MCF 10A (cell line): ENCODE measurements around the gene PRRX1. TPM values are rescaled to one million over a fixed set of nuclear protein-coding genes. Genes with fewer than 3 reads are reported as not detected.

Experiments used
- BruUV-seq: library from RNA; stranded (reverse); fragments of 400-500 nt; replicated peaks from 2 replicates; lab custom pipeline; 2021; lab: Mats Ljungman, UMichigan
- CTCF ChIA-PET: fragments of 300-600 bp; sonication (Branson Sonifier 250); formaldehyde crosslinking; extraction: SDS; loops from one replicate; lab custom pipeline; 2021; ENCODE audit warnings: antibody characterized with exemption, inconsistent platforms; lab: Yijun Ruan, JAX
- POLR2A ChIA-PET: fragments of 300-600, 350-650 bp; sonication (Branson Sonifier 250); formaldehyde crosslinking; extraction: SDS; loops from one replicate; lab custom pipeline; 2020; ENCODE audit warnings: antibody characterized with exemption, inconsistent platforms; lab: Yijun Ruan, JAX
- DNase-seq: peaks from one replicate; pipeline ENCODE4 v3.0.0-alpha.2; 2018; ENCODE audit not compliant: unreplicated experiment
- H3K27ac Mint-ChIP-seq: one replicate; pipeline ENCODE4 v1.8.0; 2022; ENCODE audit warnings: mild to moderate bottlenecking, low read depth, mixed read lengths; ENCODE audit not compliant: unreplicated experiment
- H3K27me3 Mint-ChIP-seq: one replicate; pipeline ENCODE4 v1.8.0; 2022; ENCODE audit warnings: mixed read lengths; ENCODE audit not compliant: insufficient read depth, unreplicated experiment
- H3K36me3 Mint-ChIP-seq: one replicate; pipeline ENCODE4 v1.8.0; 2022; ENCODE audit warnings: mild to moderate bottlenecking, moderate library complexity, mixed read lengths; ENCODE audit not compliant: insufficient read depth, unreplicated experiment
- H3K4me1 Mint-ChIP-seq: one replicate; pipeline ENCODE4 v1.8.0; 2022; ENCODE audit warnings: mixed read lengths; ENCODE audit not compliant: insufficient read depth, unreplicated experiment
- H3K4me3 Mint-ChIP-seq: one replicate; pipeline ENCODE4 v1.8.0; 2022; ENCODE audit warnings: mild to moderate bottlenecking, moderate library complexity, mixed read lengths; ENCODE audit not compliant: unreplicated experiment
- H3K9me3 Mint-ChIP-seq: one replicate; pipeline ENCODE4 v1.8.0; 2022; ENCODE audit warnings: mixed read lengths; ENCODE audit not compliant: unreplicated experiment
- intact Hi-C: fragments of 100-400 bp; cut with micrococcal nuclease; formaldehyde crosslinking; loops from 2 replicates; pipeline ENCODE4 v1.14.1; 2022
- total RNA-seq: library from RNA; stranded (reverse); gene quantifications from 2 replicates; pipeline ENCODE4 v1.2.3, GENCODE V29; 2022
- TF ChIP-seq, protein P1 (sequence below): fragments of 200-600 bp; IDR thresholded peaks from one replicate; pipeline ENCODE4 v1.8.0; 2022; ENCODE audit warnings: antibody characterized with exemption, mild to moderate bottlenecking; ENCODE audit not compliant: unreplicated experiment

The PRRX1 gene
- total RNA-seq, 1 experiment from 2014 or later, result not detected

DNA sequence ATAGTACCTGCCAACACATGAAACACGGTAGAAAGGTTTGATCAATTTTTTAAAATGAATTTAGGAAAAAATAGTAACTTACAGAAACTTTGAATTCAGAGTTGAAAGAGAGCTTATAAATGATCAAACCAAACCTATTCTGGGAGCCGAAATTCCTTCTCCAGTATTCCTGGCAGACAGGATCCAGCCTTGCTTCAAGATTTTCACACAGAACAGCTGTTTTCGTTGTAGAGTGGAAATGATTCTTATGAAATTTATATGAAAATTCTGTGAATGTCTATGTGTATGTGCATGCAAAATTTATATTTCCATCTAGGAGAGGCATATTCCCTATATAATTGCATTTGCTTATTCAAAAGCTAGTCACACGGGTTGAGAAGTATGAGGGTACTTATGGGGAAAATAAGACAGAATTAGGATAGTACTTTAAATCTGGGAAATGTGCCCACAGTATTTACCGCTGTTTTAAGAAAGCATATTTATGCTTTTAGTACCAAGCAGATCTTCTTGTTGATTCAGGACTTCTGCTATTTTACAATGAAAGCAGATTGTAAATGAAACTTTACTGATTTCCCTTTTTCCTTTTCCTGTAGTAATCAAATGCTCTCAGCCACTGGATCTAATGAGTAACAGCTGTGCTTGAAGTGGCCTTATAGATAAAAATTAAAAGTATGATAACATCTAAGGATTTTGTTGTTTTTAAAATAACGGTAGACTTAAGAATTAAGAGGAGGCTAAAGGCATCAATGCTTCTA, 30.4 kb downstream of the PRRX1 start:
- H3K36me3 Mint-ChIP-seq, result no peaks in the 10 kb centered on the region
- DNase-seq, result no peak
- TF ChIP-seq, protein P1, sequence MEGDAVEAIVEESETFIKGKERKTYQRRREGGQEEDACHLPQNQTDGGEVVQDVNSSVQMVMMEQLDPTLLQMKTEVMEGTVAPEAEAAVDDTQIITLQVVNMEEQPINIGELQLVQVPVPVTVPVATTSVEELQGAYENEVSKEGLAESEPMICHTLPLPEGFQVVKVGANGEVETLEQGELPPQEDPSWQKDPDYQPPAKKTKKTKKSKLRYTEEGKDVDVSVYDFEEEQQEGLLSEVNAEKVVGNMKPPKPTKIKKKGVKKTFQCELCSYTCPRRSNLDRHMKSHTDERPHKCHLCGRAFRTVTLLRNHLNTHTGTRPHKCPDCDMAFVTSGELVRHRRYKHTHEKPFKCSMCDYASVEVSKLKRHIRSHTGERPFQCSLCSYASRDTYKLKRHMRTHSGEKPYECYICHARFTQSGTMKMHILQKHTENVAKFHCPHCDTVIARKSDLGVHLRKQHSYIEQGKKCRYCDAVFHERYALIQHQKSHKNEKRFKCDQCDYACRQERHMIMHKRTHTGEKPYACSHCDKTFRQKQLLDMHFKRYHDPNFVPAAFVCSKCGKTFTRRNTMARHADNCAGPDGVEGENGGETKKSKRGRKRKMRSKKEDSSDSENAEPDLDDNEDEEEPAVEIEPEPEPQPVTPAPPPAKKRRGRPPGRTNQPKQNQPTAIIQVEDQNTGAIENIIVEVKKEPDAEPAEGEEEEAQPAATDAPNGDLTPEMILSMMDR, result no peak
- H3K4me3 Mint-ChIP-seq, result no peak overlapping the region
- H3K4me1 Mint-ChIP-seq, result peaks cover 19% of the 10 kb centered on the region
- CTCF ChIA-PET, result interaction anchor here (0.9 to 1.6 kb wide), 4 partner anchors 9 to 698 kb away, joined by 3 to 6 read pairs (median 3); no protein-coding TSS in a partner anchor
- intact Hi-C loops, result no loop called here
- no TSS peak for BruUV-seq
- H3K9me3 Mint-ChIP-seq, result peaks cover 7% of the 10 kb centered on the region
- POLR2A ChIA-PET, result no interaction called here
- H3K27me3 Mint-ChIP-seq, result no peaks in the 10 kb centered on the region
- no peak overlapping the region for H3K27ac Mint-ChIP-seq

DNA sequence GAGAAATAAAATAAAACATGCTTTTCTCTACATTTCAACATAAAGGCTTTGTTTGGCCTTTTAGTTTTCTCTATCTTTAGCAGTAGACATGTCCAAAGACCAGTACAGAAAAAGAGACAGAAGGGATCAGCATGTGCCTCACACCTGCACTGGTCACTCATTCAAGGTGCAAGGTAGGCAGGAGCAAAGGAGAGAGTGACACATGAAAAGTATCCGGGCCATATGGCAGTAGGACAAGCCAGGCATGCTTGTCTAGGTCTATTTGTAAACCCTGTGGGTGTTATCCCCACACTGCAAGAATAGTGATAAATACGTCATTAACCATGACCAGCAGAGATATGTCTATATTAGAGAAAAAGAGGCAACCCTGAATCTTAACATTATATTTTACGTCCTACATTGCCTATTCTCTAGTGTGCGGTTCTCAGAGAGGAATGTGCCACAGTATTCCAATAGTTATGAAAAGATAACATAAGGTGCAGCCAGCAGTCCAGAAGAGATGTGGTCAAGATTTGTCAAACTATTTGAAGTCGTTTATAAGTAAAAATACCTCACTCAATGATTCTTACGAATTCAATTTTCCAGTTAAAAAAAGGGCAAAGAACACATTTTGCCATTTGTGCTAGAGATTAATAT, 32.1 kb downstream of the PRRX1 start:
- no TSS peak for BruUV-seq
- no peak overlapping the region for H3K27ac Mint-ChIP-seq
- peaks cover 7% of the 10 kb centered on the region for H3K9me3 Mint-ChIP-seq
- intact Hi-C loops, result no loop called here
- H3K27me3 Mint-ChIP-seq, result no peaks in the 10 kb centered on the region
- ChIA-PET POLR2A (no interaction called here), CTCF (interaction anchor here (0.7 kb wide), 1 partner anchor 21 kb away, joined by 3 read pairs; no protein-coding TSS in a partner anchor)
- no peaks in the 10 kb centered on the region for H3K36me3 Mint-ChIP-seq
- DNase-seq, result no peak
- TF ChIP-seq, protein P1, result no peak
- H3K4me3 Mint-ChIP-seq, result no peak overlapping the region
- peaks cover 17% of the 10 kb centered on the region for H3K4me1 Mint-ChIP-seq

DNA sequence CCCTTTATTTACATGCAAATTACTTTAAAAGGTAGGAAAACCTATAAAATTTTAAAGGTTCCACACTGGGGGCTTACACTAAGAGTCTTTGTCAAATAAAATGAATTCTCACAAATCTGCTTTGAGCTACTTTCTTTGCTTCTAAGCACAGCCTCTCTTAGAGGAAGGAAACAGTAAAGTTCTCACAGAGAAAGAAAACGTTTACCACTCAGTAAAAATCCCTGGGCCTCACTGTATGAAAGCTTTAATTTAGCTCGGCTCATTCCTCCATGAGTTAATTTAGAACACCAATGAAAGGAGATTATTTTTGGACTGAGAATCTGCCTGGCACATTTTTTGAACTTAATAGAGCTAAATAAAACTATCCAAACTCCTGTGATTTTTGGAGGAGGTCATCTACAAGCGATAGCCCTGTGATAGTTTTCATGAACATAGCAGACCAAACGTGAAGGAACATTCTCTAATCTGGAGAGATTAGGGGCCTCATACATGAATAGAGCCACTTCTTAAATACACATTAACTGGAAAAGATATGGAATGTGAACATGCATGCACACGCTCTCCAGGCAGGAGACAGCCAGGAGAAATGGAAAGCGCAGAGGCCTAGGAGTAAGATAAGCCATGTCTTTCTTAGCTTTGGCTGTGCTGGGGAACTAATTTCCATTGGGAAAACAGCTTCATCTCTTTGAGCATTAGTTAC, 32.8 kb downstream of the PRRX1 start:
- peaks cover 7% of the 10 kb centered on the region for H3K9me3 Mint-ChIP-seq
- H3K4me3 Mint-ChIP-seq, result no peak overlapping the region
- no peaks in the 10 kb centered on the region for H3K27me3 Mint-ChIP-seq
- H3K4me1 Mint-ChIP-seq, result peaks cover 19% of the 10 kb centered on the region
- no peaks in the 10 kb centered on the region for H3K36me3 Mint-ChIP-seq
- DNase-seq, result no peak
- BruUV-seq, result no TSS peak
- H3K27ac Mint-ChIP-seq, result no peak overlapping the region
- CTCF ChIA-PET, result interaction anchor here (0.7 to 1.4 kb wide), 4 partner anchors 12 to 800 kb away, joined by 3 to 5 read pairs (median 3); no protein-coding TSS in a partner anchor
- POLR2A ChIA-PET, result no interaction called here
- intact Hi-C loops, result no loop called here
- TF ChIP-seq, protein P1, result no peak

DNA sequence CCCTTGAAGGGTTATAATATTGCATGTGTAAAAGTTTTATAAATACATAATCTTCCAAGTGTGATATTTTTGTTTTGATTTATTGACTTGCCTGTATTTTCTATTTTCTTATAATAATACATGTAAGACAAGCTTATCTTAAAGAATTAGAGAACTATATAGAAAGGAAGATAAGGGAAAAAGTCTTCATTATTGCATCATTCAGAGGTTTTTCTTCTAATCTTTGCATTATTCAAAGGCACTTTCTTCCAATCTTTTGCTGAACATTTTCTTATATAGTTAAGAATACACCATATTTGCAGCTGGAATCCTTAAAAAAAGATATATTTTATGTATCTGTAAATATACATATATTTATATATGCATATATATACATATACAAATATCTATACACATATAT, 33.4 kb downstream of the PRRX1 start:
- Mint-ChIP-seq H3K9me3 (peaks cover 6% of the 10 kb centered on the region), H3K36me3 (no peaks in the 10 kb centered on the region), H3K4me1 (peaks cover 19% of the 10 kb centered on the region), H3K27me3 (no peaks in the 10 kb centered on the region), H3K27ac (no peak overlapping the region), H3K4me3 (no peak overlapping the region)
- ChIA-PET POLR2A (interaction anchor here (0.7 to 1.4 kb wide), 2 partner anchors 109 to 165 kb away, joined by 3 read pairs; partner anchors contain the start of gene GORAB), CTCF (interaction anchor here (0.7 to 1.4 kb wide), 2 partner anchors 11 to 801 kb away, joined by 3 to 5 read pairs; no protein-coding TSS in a partner anchor)
- TF ChIP-seq, protein P1, result no peak
- no peak for DNase-seq
- BruUV-seq, result no TSS peak
- intact Hi-C loops, result no loop called here
